Activated CD4-positive, alpha-beta T cell treated with anti-CD3 and anti-CD28 coated beads, Interleukin-2, amount 50 U/mL, for 24 hours (primary cell): ENCODE measurements around the gene MUL1.

Experiments used
- DNase-seq, 2 donors: peaks; one replicate each; pipeline ENCODE4 v3.0.0-alpha.2; 2020; ENCODE audit warnings: low read depth in 1 of 2, low spot score in 1 of 2

The MUL1 gene

GRCh38 chr1:20486457-20487235 lies 21.3 kb downstream of the MUL1 start:
- no peak for DNase-seq

GRCh38 chr1:20485527-20486456 lies 22.2 kb downstream of the MUL1 start, which contains the start of gene CAMK2N1:
Gene CAMK2N1 (minus strand): TSS chr1:20486210. CDS start chr1:20485379, 831 bp downstream.
- no peak for DNase-seq

GRCh38 chr1:20484519-20485462 lies 23.2 kb downstream of the MUL1 start:
- DNase-seq, result no peak

GRCh38 chr1:20483833-20484518 lies 24.0 kb downstream of the MUL1 start:
- no peak for DNase-seq

- DNase-seq, result no peak
Observed at GRCh38 chr1:20483098-20483832, 24.7 kb downstream of the MUL1 start.

GRCh38 chr1:20481643-20482498 lies 26.1 kb downstream of the MUL1 start:
- DNase-seq, result no peak

- DNase-seq, result no peak
Observed at GRCh38 chr1:20480951-20481617, 26.9 kb downstream of the MUL1 start.

- DNase-seq, result no peak
Observed at GRCh38 chr1:20480243-20480944, 27.6 kb downstream of the MUL1 start.

- no peak for DNase-seq
Observed at GRCh38 chr1:20479840-20480239, 28.1 kb downstream of the MUL1 start.

GRCh38 chr1:20478057-20478635 lies 29.8 kb downstream of the MUL1 start:
- no peak for DNase-seq

- DNase-seq, result no peak
Observed at GRCh38 chr1:20477348-20478056, 30.4 kb downstream of the MUL1 start.

- DNase-seq, result no peak
Observed at GRCh38 chr1:20476265-20477038, 31.5 kb downstream of the MUL1 start.

- DNase-seq, result no peak
Observed at GRCh38 chr1:20474996-20475395, 33.0 kb downstream of the MUL1 start.

- no peak for DNase-seq
Observed at GRCh38 chr1:20474333-20474975, 33.5 kb downstream of the MUL1 start.

- DNase-seq, result no peak
Observed at GRCh38 chr1:20473894-20474293, 34.1 kb downstream of the MUL1 start.
